Kidney (tissue), 14 donors: Measurements from ENCODE around the gene MAPKAPK2. TPM values are rescaled to one million over a fixed set of nuclear protein-coding genes. Genes with fewer than 3 reads are reported as not detected.

Experiments
- DNase-seq, 5 donors: peaks; one replicate each; pipeline ENCODE4 v3.0.0-alpha.2; 2013 to 2020
- FAIRE-seq: peaks from 2 replicates; lab custom pipeline; 2012; peaks lifted over from hg19 to GRCh38; lab: Jason Lieb, UNC
- H3K27ac ChIP-seq, 2 donors: one replicate each; pipeline ENCODE4 v1.7.0; 2013; ENCODE audit warnings: low read depth in 2 of 2, low read length in 2 of 2, inconsistent platforms in 1 of 2
- H3K27me3 ChIP-seq: one replicate; pipeline ENCODE4 v1.7.1; 2013; ENCODE audit warnings: low read length, inconsistent platforms; ENCODE audit not compliant: control insufficient read depth, insufficient read depth
- H3K36me3 ChIP-seq, 3 donors: one replicate each; pipeline versions ENCODE4 v1.7.0 to v1.7.1; 2013; ENCODE audit warnings: low read length in 3 of 3, control low read depth in 1 of 3, inconsistent platforms in 1 of 3; ENCODE audit not compliant: insufficient read depth in 3 of 3, control insufficient read depth in 2 of 3
- H3K4me1 ChIP-seq, 3 donors: one replicate each; pipeline versions ENCODE4 v1.7.0 to v1.7.1; 2013; ENCODE audit warnings: low read length in 3 of 3, inconsistent platforms in 1 of 3, low read depth in 1 of 3; ENCODE audit not compliant: control insufficient read depth in 2 of 3, insufficient read depth in 2 of 3
- H3K4me3 ChIP-seq, 3 donors: one replicate each; pipeline versions ENCODE4 v1.7.0 to v1.8.1; 2013; ENCODE audit warnings: low read length in 3 of 3, control low read depth in 1 of 3, inconsistent platforms in 1 of 3
- H3K9ac ChIP-seq, 3 donors: one replicate each; pipeline versions ENCODE4 v1.7.0 to v1.7.1; 2013; ENCODE audit warnings: low read length in 3 of 3, control low read depth in 1 of 3, inconsistent platforms in 1 of 3
- H3K9me3 ChIP-seq, 3 donors: one replicate each; pipeline versions ENCODE4 v1.7.0 to v1.7.1; 2013; ENCODE audit warnings: low read length in 3 of 3, control low read depth in 1 of 3, inconsistent platforms in 1 of 3; ENCODE audit not compliant: control insufficient read depth in 2 of 3, insufficient read depth in 1 of 3
- CTCF ChIP-seq: IDR thresholded peaks from 3 replicates; pipeline ENCODE4 v1.5.1; 2012; ENCODE audit warnings: mild to moderate bottlenecking, moderate library complexity, borderline replicate concordance; ENCODE audit not compliant: insufficient read depth; ENCODE audit errors: extremely low read depth
- intact Hi-C: fragments of 100-400 bp; cut with DNase I; formaldehyde crosslinking; loops from one replicate; pipeline ENCODE4 v1.11.1; 2022
- polyA plus RNA-seq: library from polyadenylated mRNA; stranded (reverse); fragments of 350-450 nt; fragmentation: Illumina TruSeq; extraction: RNeasy Lipid Tissue Mini Kit (QIAGEN cat#74804); gene quantifications from one replicate; pipeline ENCODE4 v1.2.3, GENCODE V29; 2014; ENCODE audit warnings: low read depth, low replicate concordance; ENCODE audit not compliant: insufficient read depth
- total RNA-seq: library from RNA; stranded (reverse); fragmentation: NEBNext Ultra II Directional; extraction: Animal tissue kit (Norgen Biotek cat#: 25700); gene quantifications from one replicate; pipeline ENCODE4 v1.2.1, GENCODE V29; 2021
- donor health status: control.
- donor health status: control.
- donor health status: control.
- donor health status: control.
- donor health status: control.
- donor health status: DM: yes; HTN: yes; CAD: no.
- donor health status: Normal renal cell carcinoma (clear cell type).

MAPKAPK2 gene
- total and polyA plus RNA-seq, 2 donors from 2014 or later: 84.5 to 113 TPM

- Histone ChIP-seq H3K4me3 (no peak overlapping the region), H3K9me3 (no peaks in the 10 kb centered on the region), H3K9ac (no peak overlapping the region), H3K36me3 (no peaks in the 10 kb centered on the region), H3K27ac (no peak overlapping the region), H3K27me3 (no peaks in the 10 kb centered on the region), H3K4me1 (peaks cover 0 to 9% (median 6%) of the 10 kb centered on the region in 3 donors)
- intact Hi-C loops: no loop called here
- FAIRE-seq (no peak), DNase-seq (no peak)
- TF ChIP-seq CTCF: no peak
Observed at GRCh38 chr1:206656936-206657335, 27.8 kb upstream of the MAPKAPK2 start.

- no peaks in the 10 kb centered on the region for H3K27me3 ChIP-seq
- H3K27ac ChIP-seq: no peak overlapping the region
- H3K9me3 ChIP-seq: no peaks in the 10 kb centered on the region
- H3K9ac ChIP-seq: no peak overlapping the region
- peaks cover 0 to 9% (median 6%) of the 10 kb centered on the region in 3 donors for H3K4me1 ChIP-seq
- intact Hi-C loops: no loop called here
- no peak for TF ChIP-seq CTCF
- DNase-seq: peak in 1 of 5 donors; percentile 18
- no peaks in the 10 kb centered on the region for H3K36me3 ChIP-seq
- H3K4me3 ChIP-seq: no peak overlapping the region
- no peak for FAIRE-seq
Observed at GRCh38 chr1:206657751-206658150, 27.0 kb upstream of the MAPKAPK2 start.

- Histone ChIP-seq H3K27ac (peak overlapping the region in 1 of 2 donors; percentile 36), H3K9ac (no peak overlapping the region), H3K4me1 (peaks cover 0 to 9% (median 6%) of the 10 kb centered on the region in 3 donors), H3K4me3 (peak overlapping the region in 2 of 3 donors; percentile 14), H3K9me3 (no peaks in the 10 kb centered on the region), H3K36me3 (no peaks in the 10 kb centered on the region), H3K27me3 (no peaks in the 10 kb centered on the region)
- intact Hi-C loops: no loop called here
- peak in 3 of 5 donors; percentile 41 to 66 (median 56) for DNase-seq
- FAIRE-seq: no peak
- TF ChIP-seq CTCF: peak; percentile 41
Observed at GRCh38 chr1:206658264-206658980, 26.3 kb upstream of the MAPKAPK2 start.
